PC-3 (cell line): Measurements from ENCODE around the gene SLC1A3. TPM values are rescaled to one million over a fixed set of nuclear protein-coding genes. Genes with fewer than 3 reads are reported as not detected.
A peak's percentile ranks its signal among the peaks of the same experiment; 100 is the strongest.

Experiments
- ATAC-seq: fragments of 200-7000 bp; cut with Tn5 transposase; 2 replicates; pipeline ENCODE4 v1.9.1; 2020; ENCODE audit warnings: mild to moderate bottlenecking, moderate library complexity
- BruUV-seq: library from RNA; stranded (reverse); fragments of 400-500 nt; replicated peaks from 2 replicates; lab custom pipeline; 2021; lab: Mats Ljungman, UMichigan
- CTCF ChIA-PET: fragments of 300-600 bp; sonication (Branson Sonifier 250); formaldehyde crosslinking; loops from one replicate; lab custom pipeline; 2022; ENCODE audit warnings: antibody characterized with exemption; lab: Charles Lee
- POLR2A ChIA-PET: fragments of 300-600 bp; sonication (Branson Sonifier 250); formaldehyde crosslinking; loops from one replicate; lab custom pipeline; 2022; ENCODE audit warnings: antibody characterized with exemption; ENCODE audit not compliant: unreplicated experiment; lab: Charles Lee
- DNase-seq: peaks from one replicate; pipeline ENCODE4 v3.0.0-alpha.2; 2015
- H2AFZ ChIP-seq: fragments of 300-600 bp; sonication (generic); 2 replicates; pipeline ENCODE4 v1.6.0; 2016; ENCODE audit warnings: antibody characterized with exemption, low read length
- H3F3A ChIP-seq: fragments of 300-600 bp; sonication (generic); one replicate; pipeline ENCODE4 v1.6.0; 2017; ENCODE audit warnings: antibody characterized with exemption, low read length, control low read depth, mild to moderate bottlenecking; ENCODE audit not compliant: unreplicated experiment
- H3K27ac ChIP-seq: fragments of 300-600 bp; sonication (generic); 2 replicates; pipeline ENCODE4 v1.5.1; 2016; ENCODE audit warnings: mild to moderate bottlenecking, low read length
- H3K27me3 ChIP-seq: fragments of 300-600 bp; sonication (generic); 2 replicates; pipeline ENCODE4 v1.6.1; 2016; ENCODE audit warnings: low read length, mixed read lengths
- H3K36me3 ChIP-seq: fragments of 300-600 bp; sonication (generic); 2 replicates; pipeline ENCODE4 v1.6.1; 2016; ENCODE audit warnings: low read depth, mixed run types, low read length, mixed read lengths
- H3K4me1 ChIP-seq: fragments of 300-600 bp; sonication (generic); 2 replicates; pipeline ENCODE4 v1.5.1; 2016; ENCODE audit warnings: low read length; ENCODE audit not compliant: insufficient read depth
- H3K4me2 ChIP-seq: fragments of 300-600 bp; sonication (generic); 2 replicates; pipeline ENCODE4 v1.6.0; 2016; ENCODE audit warnings: low read length
- H3K4me3 ChIP-seq: fragments of 300-600 bp; sonication (generic); 2 replicates; pipeline ENCODE4 v1.5.1; 2016; ENCODE audit warnings: mild to moderate bottlenecking, low read length, mixed read lengths
- H3K79me2 ChIP-seq: fragments of 300-600 bp; sonication (generic); 2 replicates; pipeline ENCODE4 v1.6.1; 2017; ENCODE audit warnings: low read length, mixed read lengths
- H3K9ac ChIP-seq: fragments of 300-600 bp; sonication (generic); 2 replicates; pipeline ENCODE4 v1.6.0; 2016; ENCODE audit warnings: mild to moderate bottlenecking, low read length
- H3K9me2 ChIP-seq: fragments of 300-600 bp; sonication (generic); replicated peaks from 2 replicates; pipeline ENCODE4 v1.6.1; 2016; ENCODE audit warnings: mixed run types, low read length, mixed read lengths
- H3K9me3 ChIP-seq: fragments of 300-600 bp; sonication (generic); 2 replicates; pipeline ENCODE4 v1.6.1; 2016; ENCODE audit warnings: low read length, mixed read lengths
- H4K20me1 ChIP-seq: fragments of 300-600 bp; sonication (generic); 2 replicates; pipeline ENCODE4 v1.6.1; 2016; ENCODE audit warnings: low read length, mixed read lengths
- EZH2 ChIP-seq: fragments of 300-600 bp; sonication (generic); IDR thresholded peaks from one replicate; pipeline ENCODE4 v1.6.1; 2017; ENCODE audit warnings: antibody characterized with exemption, mild to moderate bottlenecking, low read length; ENCODE audit not compliant: unreplicated experiment
- EZH2phosphoT487 ChIP-seq: fragments of 300-600 bp; sonication (generic); IDR thresholded peaks from 2 replicates; pipeline ENCODE4 v1.6.1; 2018; ENCODE audit warnings: mild to moderate bottlenecking, antibody characterized with exemption, low read length, borderline replicate concordance
- intact Hi-C: fragments of 100-400 bp; cut with micrococcal nuclease; formaldehyde crosslinking; loops from 2 replicates; pipeline ENCODE4 v1.9.0; 2023
- total RNA-seq: library from RNA; depleted of rRNA; stranded (reverse); fragments of >200 nt; gene quantifications from 2 replicates; pipeline ENCODE4 v1.2.3, GENCODE V29; 2014
- TF ChIP-seq, protein P1 (sequence below): fragments of 300-600 bp; sonication (generic); conservative IDR thresholded peaks from 2 replicates; pipeline ENCODE4 v1.5.1; 2017; ENCODE audit warnings: antibody characterized with exemption, low read depth, mild to moderate bottlenecking, low read length

The SLC1A3 gene
- total RNA-seq, 1 experiment from 2014 or later: 24.7 TPM

DNA sequence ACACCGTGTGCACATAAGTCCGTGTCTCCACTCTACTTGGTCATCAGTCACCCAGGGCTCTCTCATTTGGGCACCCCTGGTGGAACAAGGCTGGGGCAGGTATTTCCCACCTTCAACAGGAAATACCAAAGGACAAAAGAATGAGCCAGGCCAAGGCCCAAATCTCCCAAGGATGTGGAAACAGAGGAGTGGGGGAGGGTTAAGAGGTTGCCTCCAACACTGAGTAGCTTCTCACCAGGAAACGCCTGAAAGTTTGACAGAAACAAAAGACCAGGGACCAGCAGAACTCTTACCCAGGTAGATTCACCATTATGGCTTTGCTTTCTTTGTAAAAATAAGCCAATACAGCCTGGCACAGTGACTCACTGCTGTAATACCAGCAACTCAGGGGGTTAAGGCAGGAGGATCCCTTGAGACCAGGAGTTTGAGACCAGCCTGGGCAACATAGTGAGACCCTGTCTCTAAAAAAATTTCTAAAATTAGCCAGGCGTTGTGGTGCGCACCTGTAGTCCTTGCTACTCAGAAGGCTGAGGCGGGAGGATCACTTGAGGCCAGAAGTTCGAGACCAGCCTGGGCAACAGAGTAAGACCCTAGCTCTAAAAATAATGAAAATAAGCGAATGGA lies 12.7 kb downstream of the SLC1A3 start:
- BruUV-seq: no TSS peak
- no peaks in the 10 kb centered on the region for H3F3A ChIP-seq
- no peaks in the 10 kb centered on the region for H3K9me3 ChIP-seq
- H4K20me1 ChIP-seq: no peaks in the 10 kb centered on the region
- no peak overlapping the region for H3K27ac ChIP-seq
- peak; percentile 33 for DNase-seq
- intact Hi-C loops: no loop called here
- H3K9me2 ChIP-seq: no peaks in the 10 kb centered on the region
- no peak overlapping the region for H3K9ac ChIP-seq
- H2AFZ ChIP-seq: no peak overlapping the region
- CTCF ChIA-PET: no interaction called here
- H3K4me3 ChIP-seq: no peak overlapping the region
- no peaks in the 10 kb centered on the region for H3K36me3 ChIP-seq
- POLR2A ChIA-PET: no interaction called here
- H3K4me2 ChIP-seq: no peak overlapping the region
- TF ChIP-seq EZH2phosphoT487: no peak
- no peak for TF ChIP-seq EZH2
- TF ChIP-seq, protein P1, sequence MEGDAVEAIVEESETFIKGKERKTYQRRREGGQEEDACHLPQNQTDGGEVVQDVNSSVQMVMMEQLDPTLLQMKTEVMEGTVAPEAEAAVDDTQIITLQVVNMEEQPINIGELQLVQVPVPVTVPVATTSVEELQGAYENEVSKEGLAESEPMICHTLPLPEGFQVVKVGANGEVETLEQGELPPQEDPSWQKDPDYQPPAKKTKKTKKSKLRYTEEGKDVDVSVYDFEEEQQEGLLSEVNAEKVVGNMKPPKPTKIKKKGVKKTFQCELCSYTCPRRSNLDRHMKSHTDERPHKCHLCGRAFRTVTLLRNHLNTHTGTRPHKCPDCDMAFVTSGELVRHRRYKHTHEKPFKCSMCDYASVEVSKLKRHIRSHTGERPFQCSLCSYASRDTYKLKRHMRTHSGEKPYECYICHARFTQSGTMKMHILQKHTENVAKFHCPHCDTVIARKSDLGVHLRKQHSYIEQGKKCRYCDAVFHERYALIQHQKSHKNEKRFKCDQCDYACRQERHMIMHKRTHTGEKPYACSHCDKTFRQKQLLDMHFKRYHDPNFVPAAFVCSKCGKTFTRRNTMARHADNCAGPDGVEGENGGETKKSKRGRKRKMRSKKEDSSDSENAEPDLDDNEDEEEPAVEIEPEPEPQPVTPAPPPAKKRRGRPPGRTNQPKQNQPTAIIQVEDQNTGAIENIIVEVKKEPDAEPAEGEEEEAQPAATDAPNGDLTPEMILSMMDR: no peak
- H3K79me2 ChIP-seq: no peaks in the 10 kb centered on the region
- H3K27me3 ChIP-seq: no peaks in the 10 kb centered on the region
- H3K4me1 ChIP-seq: no peaks in the 10 kb centered on the region
- ATAC-seq: peak; percentile 13; the same call in 1 of the 2 replicates

DNA sequence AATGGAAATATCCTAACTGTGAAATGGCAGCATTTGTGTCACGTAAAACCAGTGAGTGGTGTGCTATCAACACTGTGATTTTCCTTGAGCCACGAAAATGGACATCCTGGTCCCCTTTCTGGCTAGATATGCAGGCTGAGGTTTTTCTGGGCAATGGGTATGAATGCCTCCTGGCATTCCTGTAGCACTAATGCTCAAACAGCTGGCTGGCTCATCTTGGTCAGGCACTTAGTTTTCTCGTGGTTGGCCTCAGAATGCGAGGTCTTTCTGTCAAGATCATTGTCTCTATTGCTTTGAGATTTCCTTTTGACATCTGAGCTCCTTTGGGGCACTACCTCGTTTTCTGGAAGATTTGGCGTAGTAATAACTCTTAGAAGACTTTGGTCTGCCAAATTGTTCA lies 15.6 kb downstream of the SLC1A3 start:
- intact Hi-C loops: no loop called here
- DNase-seq (no peak), ATAC-seq (no peak)
- no TSS peak for BruUV-seq
- Histone ChIP-seq H3K9me2 (no peaks in the 10 kb centered on the region), H3K27ac (no peak overlapping the region), H3K27me3 (no peaks in the 10 kb centered on the region), H3K4me1 (no peaks in the 10 kb centered on the region), H3K79me2 (no peaks in the 10 kb centered on the region), H3K4me2 (no peak overlapping the region), H4K20me1 (no peaks in the 10 kb centered on the region), H3F3A (no peaks in the 10 kb centered on the region), H2AFZ (no peak overlapping the region), H3K9me3 (no peaks in the 10 kb centered on the region), H3K9ac (no peak overlapping the region), H3K4me3 (no peak overlapping the region), H3K36me3 (no peaks in the 10 kb centered on the region)
- TF ChIP-seq EZH2 (no peak), EZH2phosphoT487 (no peak)
- TF ChIP-seq, protein P1: no peak
- ChIA-PET CTCF (no interaction called here), POLR2A (interaction anchor here (0.6 kb wide), 1 partner anchor 22 kb away, joined by 6 read pairs; no protein-coding TSS in a partner anchor)

DNA sequence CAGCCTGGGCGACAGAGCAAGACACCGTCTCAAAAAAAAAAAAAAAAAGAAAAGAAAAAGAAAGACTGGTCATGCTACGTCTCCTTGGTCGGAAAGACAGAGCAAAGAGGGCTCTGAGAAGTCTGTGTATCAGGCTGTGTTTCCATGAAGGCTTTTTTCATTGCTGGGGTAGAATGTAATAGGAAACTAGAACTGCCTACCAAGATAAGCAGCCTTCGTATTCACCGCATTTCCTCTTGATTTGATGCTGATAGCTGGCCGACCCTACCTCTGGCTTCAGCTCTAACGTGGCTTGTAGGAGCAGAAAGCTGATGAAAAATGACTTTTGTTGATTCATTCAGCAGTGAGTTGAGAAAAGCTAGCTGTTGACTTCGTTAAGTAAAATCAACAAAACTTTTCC lies 17.4 kb downstream of the SLC1A3 start:
- POLR2A ChIA-PET: interaction anchor here (0.6 kb wide), 1 partner anchor 341 kb away, joined by 3 read pairs; no protein-coding TSS in a partner anchor
- CTCF ChIA-PET: no interaction called here
- ATAC-seq: no peak

More for the DNA sequence above, 17.4 kb downstream of the SLC1A3 start:
- Histone ChIP-seq H3K9ac (no peak overlapping the region), H3K9me3 (no peaks in the 10 kb centered on the region), H3K79me2 (no peaks in the 10 kb centered on the region), H3K27ac (no peak overlapping the region), H3K9me2 (no peaks in the 10 kb centered on the region), H3F3A (no peaks in the 10 kb centered on the region), H3K4me3 (no peak overlapping the region), H3K4me2 (no peak overlapping the region), H3K36me3 (no peaks in the 10 kb centered on the region), H4K20me1 (no peaks in the 10 kb centered on the region), H3K4me1 (no peaks in the 10 kb centered on the region), H3K27me3 (no peaks in the 10 kb centered on the region), H2AFZ (no peak overlapping the region)
- BruUV-seq: no TSS peak
- intact Hi-C loops: no loop called here
- TF ChIP-seq, protein P1: no peak
- no peak for TF ChIP-seq EZH2
- TF ChIP-seq EZH2phosphoT487: no peak
- DNase-seq: no peak
